Caco-2 (cell line): ENCODE measurements around the gene AKIRIN2. TPM values are rescaled to one million over a fixed set of nuclear protein-coding genes. Genes with fewer than 3 reads are reported as not detected.

ENCODE experiments used
- BruUV-seq: library from RNA; stranded (reverse); fragments of 400-500 nt; replicated peaks from 2 replicates; lab custom pipeline; 2021; lab: Mats Ljungman, UMichigan
- CTCF ChIA-PET: fragments of 300-600 bp; sonication (Branson Sonifier 250); formaldehyde crosslinking; loops from one replicate; lab custom pipeline; 2022; ENCODE audit warnings: antibody characterized with exemption; lab: Charles Lee
- POLR2A ChIA-PET: fragments of 300-600 bp; sonication (Branson Sonifier 250); formaldehyde crosslinking; loops from one replicate; lab custom pipeline; 2022; ENCODE audit warnings: antibody characterized with exemption; lab: Charles Lee
- DNase-seq, 2 experiments: peaks; one replicate each; pipeline versions ENCODE4 v3.0.0 to v3.0.0-alpha.2; 2020 to 2022
- H3K27me3 ChIP-seq: replicated peaks from 2 replicates; pipeline ENCODE4 v1.6.0; 2011; ENCODE audit warnings: low read length; ENCODE audit not compliant: control insufficient read depth, insufficient read depth
- H3K36me3 ChIP-seq: 2 replicates; pipeline ENCODE4 v1.5.1; 2011; ENCODE audit warnings: low read length; ENCODE audit not compliant: control insufficient read depth, insufficient read depth
- H3K4me1 ChIP-seq: fragments of 250-450 bp; sonication (Bioruptor Pico); 2 replicates; pipeline ENCODE4 v1.5.1; 2020; ENCODE audit warnings: mild to moderate bottlenecking
- H3K4me3 ChIP-seq: 2 replicates; pipeline ENCODE4 v1.5.1; 2011; ENCODE audit warnings: low read depth, mild to moderate bottlenecking, control low read depth, low read length
- H3K9me3 ChIP-seq: fragments of 250-450 bp; sonication (Bioruptor Pico); 2 replicates; pipeline ENCODE4 v1.5.1; 2020; ENCODE audit warnings: mild to moderate bottlenecking, moderate library complexity
- H3K27ac Mint-ChIP-seq: one replicate; pipeline ENCODE4 v1.8.0; 2022; ENCODE audit warnings: mixed read lengths; ENCODE audit not compliant: unreplicated experiment
- H3K27me3 Mint-ChIP-seq: one replicate; pipeline ENCODE4 v1.8.0; 2022; ENCODE audit warnings: mixed read lengths; ENCODE audit not compliant: insufficient read depth, unreplicated experiment
- H3K36me3 Mint-ChIP-seq: one replicate; pipeline ENCODE4 v1.8.0; 2022; ENCODE audit warnings: mild to moderate bottlenecking, mixed read lengths; ENCODE audit not compliant: insufficient read depth, unreplicated experiment
- H3K4me1 Mint-ChIP-seq: one replicate; pipeline ENCODE4 v1.8.0; 2022; ENCODE audit warnings: low read depth, mixed read lengths; ENCODE audit not compliant: unreplicated experiment
- H3K4me3 Mint-ChIP-seq: one replicate; pipeline ENCODE4 v1.8.0; 2022; ENCODE audit warnings: mild to moderate bottlenecking, moderate library complexity, mixed read lengths; ENCODE audit not compliant: unreplicated experiment
- H3K9me3 Mint-ChIP-seq: one replicate; pipeline ENCODE4 v1.8.0; 2022; ENCODE audit warnings: mixed read lengths; ENCODE audit not compliant: unreplicated experiment
- intact Hi-C: fragments of 100-400 bp; cut with micrococcal nuclease; formaldehyde crosslinking; loops from one replicate; pipeline ENCODE4 v1.10.0; 2022; ENCODE audit not compliant: unreplicated experiment
- total RNA-seq: library from RNA; stranded (reverse); gene quantifications from 2 replicates; pipeline ENCODE4 v1.2.3, GENCODE V29; 2022
- TF ChIP-seq, protein P1 (sequence below), 2 experiments: fragments of 200-600 bp in 1 of 2; IDR thresholded peaks; 1 replicate in 1 of 2; 2 replicates in 1 of 2; pipeline versions ENCODE4 v1.5.1 to v1.8.0; 2011 to 2022; ENCODE audit warnings: antibody characterized with exemption in 1 of 2, control low read depth in 1 of 2, inconsistent platforms in 1 of 2, low read depth in 1 of 2, low read length in 1 of 2, mild to moderate bottlenecking in 1 of 2, moderate library complexity in 1 of 2; ENCODE audit not compliant: insufficient read depth in 1 of 2, severe bottlenecking in 1 of 2, unreplicated experiment in 1 of 2

AKIRIN2 gene
- total RNA-seq, 1 experiment from 2014 or later: 51.3 TPM

DNA sequence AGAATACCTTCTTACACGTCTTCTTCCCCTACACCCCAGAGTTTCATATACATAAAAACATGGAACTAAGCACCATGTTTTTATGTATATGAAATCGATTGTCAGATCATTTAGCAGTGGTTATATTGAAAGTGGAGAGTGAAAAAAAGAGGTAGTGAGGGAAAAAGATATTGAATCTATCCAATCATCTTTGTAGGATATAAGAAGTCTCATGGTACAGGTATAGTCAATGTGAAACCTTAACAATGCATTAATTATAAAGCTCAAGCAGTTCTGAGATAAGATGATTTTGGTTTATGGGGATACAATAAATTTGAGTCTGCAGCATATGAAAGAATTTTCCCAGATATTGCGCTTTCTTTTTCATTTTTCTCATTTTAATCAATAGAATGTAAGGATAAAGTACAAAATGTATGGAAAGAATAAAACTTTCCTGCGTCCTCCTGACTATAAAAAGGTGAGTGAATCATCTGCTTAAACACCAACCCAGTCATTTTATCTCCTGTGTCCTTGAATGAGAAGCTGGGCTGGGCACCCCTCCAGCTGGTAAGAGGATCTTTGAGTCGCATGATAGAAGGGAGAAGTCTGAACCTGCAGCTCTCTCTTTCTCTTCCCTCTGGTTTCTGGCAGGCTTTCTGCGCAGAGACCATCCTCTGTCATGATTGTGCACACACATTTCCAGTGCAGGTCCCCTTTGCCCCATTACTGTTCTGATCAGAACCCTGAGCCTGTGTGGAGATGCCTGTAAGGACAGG, 28.1 kb upstream of the AKIRIN2 start:
- TF ChIP-seq, protein P1, sequence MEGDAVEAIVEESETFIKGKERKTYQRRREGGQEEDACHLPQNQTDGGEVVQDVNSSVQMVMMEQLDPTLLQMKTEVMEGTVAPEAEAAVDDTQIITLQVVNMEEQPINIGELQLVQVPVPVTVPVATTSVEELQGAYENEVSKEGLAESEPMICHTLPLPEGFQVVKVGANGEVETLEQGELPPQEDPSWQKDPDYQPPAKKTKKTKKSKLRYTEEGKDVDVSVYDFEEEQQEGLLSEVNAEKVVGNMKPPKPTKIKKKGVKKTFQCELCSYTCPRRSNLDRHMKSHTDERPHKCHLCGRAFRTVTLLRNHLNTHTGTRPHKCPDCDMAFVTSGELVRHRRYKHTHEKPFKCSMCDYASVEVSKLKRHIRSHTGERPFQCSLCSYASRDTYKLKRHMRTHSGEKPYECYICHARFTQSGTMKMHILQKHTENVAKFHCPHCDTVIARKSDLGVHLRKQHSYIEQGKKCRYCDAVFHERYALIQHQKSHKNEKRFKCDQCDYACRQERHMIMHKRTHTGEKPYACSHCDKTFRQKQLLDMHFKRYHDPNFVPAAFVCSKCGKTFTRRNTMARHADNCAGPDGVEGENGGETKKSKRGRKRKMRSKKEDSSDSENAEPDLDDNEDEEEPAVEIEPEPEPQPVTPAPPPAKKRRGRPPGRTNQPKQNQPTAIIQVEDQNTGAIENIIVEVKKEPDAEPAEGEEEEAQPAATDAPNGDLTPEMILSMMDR (IDR thresholded peaks at IDR 0.05; ENCODE audit: insufficient read depth in 1 of 2, low read depth in 1 of 2, low read length in 1 of 2, severe bottlenecking in 1 of 2, unreplicated experiment in 1 of 2): no peak
- Histone ChIP-seq H3K27me3 (no peaks in the 10 kb centered on the region), H3K36me3 (no peaks in the 10 kb centered on the region), H3K9me3 (no peaks in the 10 kb centered on the region), H3K4me1 (0 out of 2 replicates have a peak, but pooled peaks cover 5% of the 10 kb centered on the region), H3K4me3 (no peak overlapping the region)
- Mint-ChIP-seq H3K4me1 (no peaks in the 10 kb centered on the region), H3K27ac (no peak overlapping the region), H3K36me3 (peaks cover under 1% of the 10 kb centered on the region), H3K9me3 (no peaks in the 10 kb centered on the region), H3K4me3 (no peak overlapping the region), H3K27me3 (no peaks in the 10 kb centered on the region)
- DNase-seq: no peak
- CTCF ChIA-PET: no interaction called here
- POLR2A ChIA-PET: no interaction called here
- intact Hi-C loops: no loop called here
- BruUV-seq: no TSS peak

DNA sequence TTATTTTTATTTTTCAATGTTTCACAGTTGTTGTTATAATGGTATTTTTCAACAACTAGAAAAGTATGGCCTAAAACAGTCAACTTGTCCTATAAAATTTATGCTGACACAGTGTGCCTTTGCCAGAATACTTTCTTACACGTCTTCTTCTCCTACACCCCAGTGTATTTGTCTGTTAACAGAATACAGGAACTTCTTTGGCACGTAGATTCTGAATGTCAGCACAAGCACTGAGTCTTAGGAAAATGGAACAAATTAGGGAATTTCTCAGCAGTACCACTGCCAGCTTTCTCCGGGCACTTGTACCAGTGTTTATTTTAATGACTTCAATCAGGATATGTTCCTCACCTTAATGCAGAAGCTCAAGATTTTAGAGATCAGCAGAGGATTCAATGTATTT, 26.7 kb upstream of the AKIRIN2 start:
- TF ChIP-seq, protein P1 (IDR thresholded peaks at IDR 0.05; ENCODE audit: insufficient read depth in 1 of 2, low read depth in 1 of 2, low read length in 1 of 2, severe bottlenecking in 1 of 2, unreplicated experiment in 1 of 2): no peak
- H3K27me3 Mint-ChIP-seq: no peaks in the 10 kb centered on the region
- Histone ChIP-seq H3K36me3 (no peaks in the 10 kb centered on the region), H3K9me3 (no peaks in the 10 kb centered on the region), H3K27me3 (no peaks in the 10 kb centered on the region), H3K4me1 (0 out of 2 replicates have a peak, but pooled peaks cover 5% of the 10 kb centered on the region), H3K4me3 (no peak overlapping the region)
- H3K9me3 Mint-ChIP-seq: no peaks in the 10 kb centered on the region
- H3K4me1 Mint-ChIP-seq: no peaks in the 10 kb centered on the region
- ChIA-PET POLR2A (no interaction called here), CTCF (no interaction called here)
- peaks cover 5% of the 10 kb centered on the region for H3K36me3 Mint-ChIP-seq
- no peak overlapping the region for H3K27ac Mint-ChIP-seq
- intact Hi-C loops: no loop called here
- H3K4me3 Mint-ChIP-seq: no peak overlapping the region
- DNase-seq: no peak
- no TSS peak for BruUV-seq

- Histone ChIP-seq H3K4me3 (no peak overlapping the region), H3K36me3 (no peaks in the 10 kb centered on the region), H3K27me3 (no peaks in the 10 kb centered on the region), H3K4me1 (peaks cover 5% of the 10 kb centered on the region; the same call in 1 of the 2 replicates), H3K9me3 (no peaks in the 10 kb centered on the region)
- BruUV-seq: no TSS peak
- POLR2A ChIA-PET: no interaction called here
- H3K27me3 Mint-ChIP-seq: no peaks in the 10 kb centered on the region
- no peak overlapping the region for H3K4me3 Mint-ChIP-seq
- CTCF ChIA-PET: no interaction called here
- H3K27ac Mint-ChIP-seq: no peak overlapping the region
- H3K4me1 Mint-ChIP-seq: no peaks in the 10 kb centered on the region
- intact Hi-C loops: no loop called here
- TF ChIP-seq, protein P1 (IDR thresholded peaks at IDR 0.05; ENCODE audit: insufficient read depth in 1 of 2, low read depth in 1 of 2, low read length in 1 of 2, severe bottlenecking in 1 of 2, unreplicated experiment in 1 of 2): no peak
- H3K9me3 Mint-ChIP-seq: no peaks in the 10 kb centered on the region
- peaks cover 5% of the 10 kb centered on the region for H3K36me3 Mint-ChIP-seq
- no peak for DNase-seq
Observed at GRCh38 chr6:87724983-87725811, 23.2 kb upstream of the AKIRIN2 start.
